HPDE6-E6E7 (cell line): ENCODE data around the gene CNOT1.

Experiments
- DNase-seq: peaks from one replicate; pipeline ENCODE4 v3.0.0; 2011; ENCODE audit warnings: missing footprints; ENCODE audit errors: extremely low spot score

Gene CNOT1

GRCh38 chr16:58516768-58517107 is 112.9 kb downstream of the CNOT1 start:
- no peak for DNase-seq

GRCh38 chr16:58515871-58516767 is 113.5 kb downstream of the CNOT1 start:
- DNase-seq = peak; percentile 71

GRCh38 chr16:58515125-58515870 is 114.3 kb downstream of the CNOT1 start, which contains the start of gene SETD6:
Gene SETD6 (plus strand): TSS chr16:58515517. CDS start chr16:58515538, 21 bp downstream.
- DNase-seq = peak; percentile 83

- DNase-seq = no peak
These were observed 115.8 kb downstream of the CNOT1 start for GRCh38 chr16:58513874-58514273.

- peak; percentile 60 for DNase-seq
These were observed 117.5 kb downstream of the CNOT1 start for GRCh38 chr16:58511933-58512815.

- no peak for DNase-seq
These were observed 118.6 kb downstream of the CNOT1 start for GRCh38 chr16:58510776-58511628.

- DNase-seq = no peak
These were observed 119.4 kb downstream of the CNOT1 start for GRCh38 chr16:58510097-58510775.

- DNase-seq = no peak
These were observed 120.2 kb downstream of the CNOT1 start for GRCh38 chr16:58509256-58510096.

GRCh38 chr16:58508671-58509251 is 120.9 kb downstream of the CNOT1 start:
- no peak for DNase-seq

GRCh38 chr16:58507963-58508670 is 121.5 kb downstream of the CNOT1 start:
- DNase-seq = no peak

GRCh38 chr16:58507195-58507962 is 122.2 kb downstream of the CNOT1 start:
- no peak for DNase-seq

GRCh38 chr16:58506241-58507194 is 123.1 kb downstream of the CNOT1 start:
- DNase-seq = no peak

- DNase-seq = no peak
These were observed 125.5 kb downstream of the CNOT1 start for GRCh38 chr16:58503863-58504688.

- DNase-seq = no peak
These were observed 126.3 kb downstream of the CNOT1 start for GRCh38 chr16:58503166-58503862.
